HepG2 (cell line): ENCODE results near the gene CCDC117. TPM values are rescaled to one million over a fixed set of nuclear protein-coding genes. Genes with fewer than 3 reads are reported as not detected.

Experiments
- GATAD1 ChIP-seq: IDR thresholded peaks from 2 replicates; pipeline ENCODE4 v1.6.1; 2016; ENCODE audit warnings: missing genetic modification reagents, missing compliant biosample characterization
- HNF1A ChIP-seq, 2 experiments: sonication (generic) in 1 of 2; formaldehyde crosslinking in 1 of 2; IDR thresholded peaks; 2 replicates each; pipeline versions ENCODE4 v1.4.0 to v1.6.1; 2016 to 2020; ENCODE audit warnings: borderline replicate concordance in 1 of 2, low read depth in 1 of 2, mild to moderate bottlenecking in 1 of 2, missing genetic modification reagents in 1 of 2
- IKZF4 ChIP-seq: sonication (generic); formaldehyde crosslinking; IDR thresholded peaks from 2 replicates; pipeline ENCODE4 v1.5.1; 2020; ENCODE audit warnings: borderline replicate concordance, mild to moderate bottlenecking, low read depth, missing genetic modification reagents; ENCODE audit errors: not compliant biosample characterization
- POGZ ChIP-seq: sonication (generic); formaldehyde crosslinking; IDR thresholded peaks from 2 replicates; pipeline ENCODE4 v1.4.0; 2020; ENCODE audit warnings: mild to moderate bottlenecking, missing genetic modification reagents
- POLR2G ChIP-seq: fragments of 200-400 bp; formaldehyde crosslinking; IDR thresholded peaks from 2 replicates; pipeline ENCODE4 v1.6.1; 2018; ENCODE audit warnings: mild to moderate bottlenecking, low read depth, low read length, moderate library complexity
- TEAD3 ChIP-seq: optimal IDR thresholded peaks from 2 replicates; pipeline ENCODE3; 2016; ENCODE audit warnings: borderline replicate concordance
- YY1 ChIP-seq: IDR thresholded peaks from 2 replicates; pipeline ENCODE4 v1.6.1; 2011; ENCODE audit warnings: low read length, low read depth, moderate library complexity, mild to moderate bottlenecking; ENCODE audit not compliant: insufficient read depth, insufficient replicate concordance
- ZFP91 ChIP-seq: sonication (generic); formaldehyde crosslinking; IDR thresholded peaks from 2 replicates; pipeline ENCODE4 v1.9.0; 2022; ENCODE audit warnings: missing genetic modification reagents, mild to moderate bottlenecking, borderline replicate concordance
- ZNF775 ChIP-seq: sonication (generic); formaldehyde crosslinking; IDR thresholded peaks from 2 replicates; pipeline ENCODE4 v1.4.0; 2020; ENCODE audit warnings: missing genetic modification reagents, mild to moderate bottlenecking, moderate library complexity, borderline replicate concordance
- ZZZ3 ChIP-seq: sonication (generic); formaldehyde crosslinking; IDR thresholded peaks from 2 replicates; pipeline ENCODE4 v1.4.0; 2020; ENCODE audit warnings: missing genetic modification reagents, mild to moderate bottlenecking, borderline replicate concordance
- polyA plus RNA-seq, 8 experiments: library from polyadenylated mRNA; depleted of rRNA in 3 of 8; stranded (reverse) in 7 of 8; unstranded in 1 of 8; fragments of >200 nt; fragmentation: Illumina TruSeq in 4 of 8; extraction: Trizol in 4 of 8; gene quantifications; 2 replicates each; pipeline versions ENCODE4 v1.2.1 to v1.2.3, GENCODE V29; 2011 to 2016; ENCODE audit warnings: low read depth in 4 of 8, missing spikeins in 1 of 8, mixed read lengths in 1 of 8; ENCODE audit not compliant: insufficient read depth in 1 of 8
- total RNA-seq, 5 experiments: library from RNA; depleted of rRNA; stranded (reverse); fragments of >200 nt; fragmentation: Illumina TruSeq; extraction: Trizol; gene quantifications; 2 replicates each; pipeline ENCODE4 v1.2.3, GENCODE V29; 2016; ENCODE audit warnings: low read depth in 1 of 5
- TF ChIP-seq, protein P1 (sequence below): sonication (generic); formaldehyde crosslinking; IDR thresholded peaks from 2 replicates; pipeline ENCODE4 v1.4.0; 2020; ENCODE audit warnings: low read depth, missing genetic modification reagents
- TF ChIP-seq, protein P2 (sequence below): sonication (generic); formaldehyde crosslinking; IDR thresholded peaks from 2 replicates; pipeline ENCODE4 v1.5.0; 2020; ENCODE audit warnings: mild to moderate bottlenecking, missing genetic modification reagents, borderline replicate concordance
- TF ChIP-seq, protein P3 (sequence below): IDR thresholded peaks from 2 replicates; pipeline ENCODE4 v1.6.1; 2016; ENCODE audit warnings: mild to moderate bottlenecking, missing biosample characterization, missing genetic modification reagents
- TF ChIP-seq, protein P4 (sequence below): IDR thresholded peaks from 2 replicates; pipeline ENCODE4 v1.6.1; 2016; ENCODE audit warnings: missing genetic modification reagents, missing compliant biosample characterization

Gene CCDC117
- total and polyA plus RNA-seq, 2 of the 13 experiments (the other 11 are each of a cell fraction or from before 2014, with no cell fraction given), result 12.6 to 34.2 TPM

- TF ChIP-seq IKZF4 (CRISPR knock-in tag) (no peak), ZZZ3 (CRISPR knock-in tag) (no peak), POLR2G (peak; percentile 48), TEAD3 (CRISPR knock-in tag) (peak; percentile 75), YY1 (no peak), ZFP91 (peak; percentile 39; the same call in 1 of the 2 replicates), POGZ (CRISPR knock-in tag) (0 out of 2 replicates have a peak, but pooled peaks have one; percentile 55), ZNF775 (peak; percentile 98), GATAD1 (CRISPR knock-in tag) (0 out of 2 replicates have a peak, but pooled peaks have one; percentile 29), HNF1A (IDR thresholded peaks at IDR 0.05; ENCODE audit: low read depth) (0 out of 2 replicates have a peak, but pooled peaks have one; percentile 17), HNF1A (CRISPR knock-in tag; IDR thresholded peaks at IDR 0.05; ENCODE audit: borderline replicate concordance) (peak; percentile 76; the same call in 1 of the 2 replicates)
- TF ChIP-seq, protein P1, sequence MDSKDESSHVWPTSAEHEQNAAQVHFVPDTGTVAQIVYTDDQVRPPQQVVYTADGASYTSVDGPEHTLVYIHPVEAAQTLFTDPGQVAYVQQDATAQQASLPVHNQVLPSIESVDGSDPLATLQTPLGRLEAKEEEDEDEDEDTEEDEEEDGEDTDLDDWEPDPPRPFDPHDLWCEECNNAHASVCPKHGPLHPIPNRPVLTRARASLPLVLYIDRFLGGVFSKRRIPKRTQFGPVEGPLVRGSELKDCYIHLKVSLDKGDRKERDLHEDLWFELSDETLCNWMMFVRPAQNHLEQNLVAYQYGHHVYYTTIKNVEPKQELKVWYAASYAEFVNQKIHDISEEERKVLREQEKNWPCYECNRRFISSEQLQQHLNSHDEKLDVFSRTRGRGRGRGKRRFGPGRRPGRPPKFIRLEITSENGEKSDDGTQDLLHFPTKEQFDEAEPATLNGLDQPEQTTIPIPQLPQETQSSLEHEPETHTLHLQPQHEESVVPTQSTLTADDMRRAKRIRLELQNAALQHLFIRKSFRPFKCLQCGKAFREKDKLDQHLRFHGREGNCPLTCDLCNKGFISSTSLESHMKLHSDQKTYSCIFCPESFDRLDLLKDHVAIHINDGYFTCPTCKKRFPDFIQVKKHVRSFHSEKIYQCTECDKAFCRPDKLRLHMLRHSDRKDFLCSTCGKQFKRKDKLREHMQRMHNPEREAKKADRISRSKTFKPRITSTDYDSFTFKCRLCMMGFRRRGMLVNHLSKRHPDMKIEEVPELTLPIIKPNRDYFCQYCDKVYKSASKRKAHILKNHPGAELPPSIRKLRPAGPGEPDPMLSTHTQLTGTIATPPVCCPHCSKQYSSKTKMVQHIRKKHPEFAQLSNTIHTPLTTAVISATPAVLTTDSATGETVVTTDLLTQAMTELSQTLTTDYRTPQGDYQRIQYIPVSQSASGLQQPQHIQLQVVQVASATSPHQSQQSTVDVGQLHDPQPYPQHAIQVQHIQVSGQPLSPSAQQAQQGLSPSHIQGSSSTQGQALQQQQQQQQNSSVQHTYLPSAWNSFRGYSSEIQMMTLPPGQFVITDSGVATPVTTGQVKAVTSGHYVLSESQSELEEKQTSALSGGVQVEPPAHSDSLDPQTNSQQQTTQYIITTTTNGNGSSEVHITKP (CRISPR knock-in tag), result no peak
- TF ChIP-seq, protein P2, sequence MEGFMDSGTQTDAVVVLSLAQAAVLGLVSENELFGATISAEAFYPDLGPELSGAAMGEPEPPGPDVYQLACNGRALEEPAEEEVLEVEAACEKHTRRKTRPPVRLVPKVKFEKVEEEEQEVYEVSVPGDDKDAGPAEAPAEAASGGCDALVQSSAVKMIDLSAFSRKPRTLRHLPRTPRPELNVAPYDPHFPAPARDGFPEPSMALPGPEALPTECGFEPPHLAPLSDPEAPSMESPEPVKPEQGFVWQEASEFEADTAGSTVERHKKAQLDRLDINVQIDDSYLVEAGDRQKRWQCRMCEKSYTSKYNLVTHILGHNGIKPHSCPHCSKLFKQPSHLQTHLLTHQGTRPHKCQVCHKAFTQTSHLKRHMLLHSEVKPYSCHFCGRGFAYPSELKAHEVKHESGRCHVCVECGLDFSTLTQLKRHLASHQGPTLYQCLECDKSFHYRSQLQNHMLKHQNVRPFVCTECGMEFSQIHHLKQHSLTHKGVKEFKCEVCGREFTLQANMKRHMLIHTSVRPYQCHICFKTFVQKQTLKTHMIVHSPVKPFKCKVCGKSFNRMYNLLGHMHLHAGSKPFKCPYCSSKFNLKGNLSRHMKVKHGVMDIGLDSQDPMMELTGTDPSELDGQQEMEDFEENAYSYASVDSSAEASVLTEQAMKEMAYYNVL (CRISPR knock-in tag), result peak; percentile 76; the same call in 1 of the 2 replicates
- TF ChIP-seq, protein P3, sequence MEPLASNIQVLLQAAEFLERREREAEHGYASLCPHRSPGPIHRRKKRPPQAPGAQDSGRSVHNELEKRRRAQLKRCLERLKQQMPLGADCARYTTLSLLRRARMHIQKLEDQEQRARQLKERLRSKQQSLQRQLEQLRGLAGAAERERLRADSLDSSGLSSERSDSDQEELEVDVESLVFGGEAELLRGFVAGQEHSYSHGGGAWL (CRISPR knock-in tag), result no peak
- TF ChIP-seq, protein P4, sequence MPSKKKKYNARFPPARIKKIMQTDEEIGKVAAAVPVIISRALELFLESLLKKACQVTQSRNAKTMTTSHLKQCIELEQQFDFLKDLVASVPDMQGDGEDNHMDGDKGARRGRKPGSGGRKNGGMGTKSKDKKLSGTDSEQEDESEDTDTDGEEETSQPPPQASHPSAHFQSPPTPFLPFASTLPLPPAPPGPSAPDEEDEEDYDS, result peak; percentile 63
Measured at GRCh38 chr22:28810821-28811491, 38.5 kb downstream of the CCDC117 start (continued).
